NCI-H226 (cell line): ENCODE results near the gene HSPB2.

ENCODE experiments used
- DNase-seq: peaks from one replicate; pipeline ENCODE4 v3.0.0-alpha.2; 2015

HSPB2 gene

GRCh38 chr11:111939836-111940604 is 27.5 kb downstream of the HSPB2 start:
- DNase-seq = peak; percentile 47

- DNase-seq = peak; percentile 29
Observed at GRCh38 chr11:111941963-111942362, 29.4 kb downstream of the HSPB2 start.

- no peak for DNase-seq
Observed at GRCh38 chr11:111942829-111943228, 30.3 kb downstream of the HSPB2 start.

GRCh38 chr11:111944139-111944538 is 31.6 kb downstream of the HSPB2 start:
- peak; percentile 69 for DNase-seq

- peak; percentile 63 for DNase-seq
Observed at GRCh38 chr11:111944651-111945051, 32.1 kb downstream of the HSPB2 start.

- no peak for DNase-seq
Observed at GRCh38 chr11:111945198-111945597, 32.7 kb downstream of the HSPB2 start.

DNA sequence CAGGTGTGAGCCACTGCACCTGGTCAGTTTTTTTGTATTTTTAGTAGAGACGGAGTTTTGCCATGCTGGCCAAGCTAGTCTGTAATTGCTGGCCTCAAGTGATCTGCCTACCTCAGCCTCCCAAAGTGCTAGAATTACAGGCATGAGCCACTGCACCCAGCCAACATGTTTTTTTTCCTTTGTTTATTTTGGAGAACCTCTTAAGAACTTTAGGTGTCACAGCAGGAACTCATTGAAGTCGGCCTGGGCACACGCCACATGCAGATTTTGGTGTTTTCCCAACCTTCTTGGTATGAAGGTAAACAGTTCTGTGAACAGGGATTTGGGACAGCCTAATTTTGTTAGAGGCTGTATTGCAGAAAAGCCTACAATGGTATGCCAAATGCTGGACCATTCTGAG is 34.0 kb downstream of the HSPB2 start:
- no peak for DNase-seq

GRCh38 chr11:111947143-111947542 is 34.6 kb downstream of the HSPB2 start:
- DNase-seq = no peak

- no peak for DNase-seq
Observed at GRCh38 chr11:111949519-111950426, 37.2 kb downstream of the HSPB2 start.

GRCh38 chr11:111951565-111951964 is 39.0 kb downstream of the HSPB2 start:
- no peak for DNase-seq

DNA sequence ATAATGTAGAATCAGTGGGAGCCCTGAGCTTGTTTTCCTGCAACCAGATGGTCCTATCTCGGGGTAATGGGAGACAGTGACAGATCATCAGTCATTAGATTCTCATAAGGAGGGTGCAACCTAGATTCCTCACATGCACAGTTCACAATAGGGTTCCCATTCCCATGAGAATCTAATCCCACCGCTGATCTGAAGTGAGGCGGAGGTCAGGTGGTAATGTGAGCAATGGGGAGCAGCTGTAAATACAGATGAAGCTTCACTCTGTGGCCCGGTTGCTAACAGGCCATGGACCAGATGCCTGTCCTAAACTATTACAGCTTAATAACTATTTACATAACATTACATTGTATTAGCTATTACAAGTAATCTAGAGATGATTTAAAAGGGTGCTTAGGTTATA is 41.6 kb downstream of the HSPB2 start:
- no peak for DNase-seq

DNA sequence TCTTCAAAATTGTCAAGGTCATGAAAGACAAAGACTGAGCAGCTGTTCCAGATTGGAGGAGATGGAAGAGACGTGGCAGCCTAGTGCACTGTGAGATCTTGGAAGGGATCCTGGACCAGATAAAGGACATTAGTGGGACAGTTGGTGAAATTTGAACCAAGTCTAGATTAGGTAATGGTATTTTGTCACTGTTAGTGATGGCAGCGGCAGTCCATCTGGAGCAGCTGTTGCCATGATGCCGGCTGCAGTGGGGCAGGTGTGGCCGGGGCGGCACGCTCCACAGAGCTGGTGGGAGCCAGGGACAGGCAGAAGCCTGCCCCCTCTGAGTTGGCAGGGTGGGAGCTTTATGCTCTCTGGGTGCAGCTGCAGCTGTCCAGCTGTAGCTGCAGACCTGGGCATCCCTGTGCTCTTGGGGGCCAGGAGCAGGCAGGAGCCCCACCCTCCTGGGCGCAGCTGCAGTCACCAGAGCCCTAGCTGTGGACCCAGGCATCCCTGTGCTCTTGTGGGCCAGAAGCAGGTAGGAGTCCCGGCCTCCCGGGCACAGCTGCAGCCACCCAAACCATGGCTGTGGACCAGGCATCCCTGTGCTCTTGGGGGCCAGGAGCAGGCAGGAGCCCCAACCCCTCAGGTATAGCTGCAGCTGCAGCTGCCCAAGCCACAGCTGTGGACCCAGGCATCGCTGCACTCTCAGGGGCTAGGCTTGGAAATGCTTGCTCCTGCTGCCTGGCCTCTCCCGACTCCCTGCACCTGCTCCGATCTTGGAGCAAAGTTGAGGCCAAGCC is 45.3 kb downstream of the HSPB2 start:
- DNase-seq = no peak

GRCh38 chr11:111960916-111961315 is 48.4 kb downstream of the HSPB2 start:
- peak; percentile 26 for DNase-seq

DNA sequence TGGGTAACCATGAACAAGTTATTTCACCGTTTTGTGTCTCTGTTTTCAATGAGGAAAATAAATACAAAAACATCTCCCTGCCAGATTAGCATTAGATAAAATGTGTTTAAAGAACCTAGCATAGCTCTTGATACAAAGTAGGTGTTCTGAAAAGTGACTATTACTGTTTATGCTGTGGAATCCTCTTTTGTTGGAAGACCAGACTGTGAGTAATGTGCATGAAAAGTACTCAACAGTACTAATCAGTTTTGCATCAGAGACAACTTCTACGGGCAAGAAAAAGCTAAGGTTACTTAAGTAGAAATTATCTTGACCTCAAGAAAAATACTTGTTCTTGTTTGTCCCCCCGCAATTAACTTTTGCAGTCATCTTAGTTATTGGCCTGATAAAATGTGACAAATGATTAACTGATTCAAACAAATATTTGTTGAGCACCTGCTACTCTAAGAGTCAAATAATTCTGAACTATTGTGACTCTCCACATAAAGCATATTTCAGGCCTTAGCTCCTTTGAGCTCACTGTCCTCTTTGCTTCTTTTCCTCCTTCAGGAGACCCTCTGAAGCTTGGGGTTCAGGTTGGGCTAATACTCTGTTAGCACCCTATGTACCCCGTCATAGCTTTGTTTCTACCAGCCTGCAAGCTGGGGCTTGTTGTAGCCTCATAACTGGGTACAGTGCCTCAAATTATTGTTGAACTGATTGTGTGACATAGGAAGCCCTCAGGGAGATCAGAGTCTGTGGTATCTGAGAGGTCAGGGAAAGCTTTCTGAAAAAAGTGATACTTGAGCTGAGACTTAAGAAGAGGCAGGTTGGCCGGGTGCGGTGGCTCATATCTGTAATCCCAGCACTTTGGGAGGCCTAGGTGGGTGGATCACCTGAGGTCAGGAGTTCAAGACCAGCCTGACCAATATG is 49.1 kb downstream of the HSPB2 start:
- DNase-seq = no peak
